HG02571 (cell line): ENCODE measurements around the gene PIBF1.

ENCODE experiments used
- ATAC-seq: cut with Tn5 transposase; IDR thresholded peaks from one replicate; pipeline ENCODE4 v1.9.1; 2021; ENCODE audit warnings: mild to moderate bottlenecking, moderate library complexity; ENCODE audit not compliant: unreplicated experiment

Gene PIBF1

DNA sequence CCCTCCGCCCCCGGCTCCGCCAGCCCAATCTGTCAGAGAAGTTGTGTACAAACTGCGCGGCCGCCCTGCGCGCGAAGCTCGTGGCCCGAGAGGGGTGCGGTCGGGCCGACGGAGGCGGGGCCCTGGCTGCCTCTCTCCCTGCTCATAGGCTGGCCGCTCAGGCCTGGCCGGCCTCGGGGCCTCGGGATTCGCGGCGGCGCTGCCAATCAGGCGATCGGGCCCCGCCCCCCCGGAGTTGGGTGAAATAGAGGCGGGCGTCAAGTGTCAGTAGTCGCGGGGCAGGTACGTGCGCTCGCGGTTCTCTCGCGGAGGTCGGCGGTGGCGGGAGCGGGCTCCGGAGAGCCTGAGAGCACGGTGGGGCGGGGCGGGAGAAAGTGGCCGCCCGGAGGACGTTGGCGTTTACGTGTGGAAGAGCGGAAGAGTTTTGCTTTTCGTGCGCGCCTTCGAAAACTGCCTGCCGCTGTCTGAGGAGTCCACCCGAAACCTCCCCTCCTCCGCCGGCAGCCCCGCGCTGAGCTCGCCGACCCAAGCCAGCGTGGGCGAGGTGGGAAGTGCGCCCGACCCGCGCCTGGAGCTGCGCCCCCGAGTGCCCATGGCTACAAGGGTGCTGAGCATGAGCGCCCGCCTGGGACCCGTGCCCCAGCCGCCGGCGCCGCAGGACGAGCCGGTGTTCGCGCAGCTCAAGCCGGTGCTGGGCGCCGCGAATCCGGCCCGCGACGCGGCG lies 277.0 kb downstream of the PIBF1 start, which contains the start of gene KLF5:
KLF5 (plus strand) TSS at position 270 of the 724 bp plus-strand sequence; CDS start at position 593, 323 bp downstream.
- peak; percentile 98 for ATAC-seq

- ATAC-seq = peak; percentile 38
Observed at GRCh38 chr13:73059460-73060250, 277.7 kb downstream of the PIBF1 start.

DNA sequence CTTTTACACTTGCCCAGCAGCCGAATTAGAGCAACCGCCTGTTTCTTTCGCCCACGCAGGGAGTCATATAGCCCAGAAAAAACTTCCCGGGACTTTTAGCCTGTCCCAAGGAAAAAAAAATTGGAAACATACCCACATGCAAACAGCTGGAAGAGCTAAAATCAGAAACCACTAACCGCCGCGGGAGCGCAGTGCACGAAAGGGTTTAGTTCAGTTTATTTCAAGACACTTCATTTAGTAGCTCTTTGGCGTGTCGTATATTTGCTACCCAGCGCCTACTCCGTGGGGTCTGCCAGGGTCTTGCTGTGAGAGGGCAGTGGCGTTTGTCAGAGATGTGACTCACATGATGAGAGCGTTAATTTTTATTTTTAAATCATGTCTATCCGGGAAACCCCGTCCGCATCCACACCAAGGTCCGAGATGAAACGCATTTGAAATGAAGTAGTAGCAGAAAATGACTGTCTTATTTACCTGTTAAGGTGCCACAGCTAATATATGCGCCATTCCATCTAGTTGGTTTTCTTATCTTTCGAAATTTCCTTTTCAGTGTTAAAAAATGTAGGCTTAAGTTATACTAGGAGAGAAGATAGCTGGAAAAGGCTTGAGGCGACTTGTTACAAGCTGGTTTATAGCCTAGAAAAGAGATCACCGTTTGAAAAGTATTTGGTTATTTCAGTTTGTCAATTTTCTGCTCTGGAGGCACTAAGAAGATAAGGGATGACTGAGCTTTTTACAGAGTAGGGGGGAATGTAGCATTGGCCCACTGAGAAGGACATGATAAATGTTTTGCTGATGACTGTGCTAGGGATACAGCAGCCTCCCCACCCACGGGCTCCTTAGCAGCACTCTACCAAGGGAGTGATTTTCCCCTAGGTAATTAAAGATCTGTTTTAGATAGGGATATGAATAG lies 278.6 kb downstream of the PIBF1 start:
- ATAC-seq = no peak

DNA sequence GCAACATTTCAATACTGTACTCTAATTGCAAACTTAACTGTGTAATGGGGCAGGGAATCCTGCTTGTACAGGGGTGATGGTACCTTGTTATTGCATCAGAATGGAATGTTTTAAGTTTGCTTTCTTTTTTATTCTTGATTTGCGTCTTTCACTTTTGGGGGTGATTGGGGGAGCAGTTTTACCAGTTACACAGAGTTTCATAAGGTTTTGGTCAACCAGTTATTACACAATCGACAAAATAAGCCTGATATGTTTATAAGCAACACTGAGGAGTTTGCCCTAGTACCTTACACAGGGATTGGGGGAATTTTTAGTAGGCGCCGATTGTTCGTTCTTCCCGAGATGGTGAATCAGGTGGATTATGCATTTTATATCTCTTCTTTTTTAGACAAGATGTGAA lies 279.5 kb downstream of the PIBF1 start:
- ATAC-seq = no peak

DNA sequence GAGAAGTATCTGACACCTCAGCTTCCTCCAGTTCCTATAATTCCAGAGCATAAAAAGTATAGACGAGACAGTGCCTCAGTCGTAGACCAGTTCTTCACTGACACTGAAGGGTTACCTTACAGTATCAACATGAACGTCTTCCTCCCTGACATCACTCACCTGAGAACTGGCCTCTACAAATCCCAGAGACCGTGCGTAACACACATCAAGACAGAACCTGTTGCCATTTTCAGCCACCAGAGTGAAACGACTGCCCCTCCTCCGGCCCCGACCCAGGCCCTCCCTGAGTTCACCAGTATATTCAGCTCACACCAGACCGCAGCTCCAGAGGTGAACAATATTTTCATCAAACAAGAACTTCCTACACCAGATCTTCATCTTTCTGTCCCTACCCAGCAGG lies 279.9 kb downstream of the PIBF1 start:
- no peak for ATAC-seq

DNA sequence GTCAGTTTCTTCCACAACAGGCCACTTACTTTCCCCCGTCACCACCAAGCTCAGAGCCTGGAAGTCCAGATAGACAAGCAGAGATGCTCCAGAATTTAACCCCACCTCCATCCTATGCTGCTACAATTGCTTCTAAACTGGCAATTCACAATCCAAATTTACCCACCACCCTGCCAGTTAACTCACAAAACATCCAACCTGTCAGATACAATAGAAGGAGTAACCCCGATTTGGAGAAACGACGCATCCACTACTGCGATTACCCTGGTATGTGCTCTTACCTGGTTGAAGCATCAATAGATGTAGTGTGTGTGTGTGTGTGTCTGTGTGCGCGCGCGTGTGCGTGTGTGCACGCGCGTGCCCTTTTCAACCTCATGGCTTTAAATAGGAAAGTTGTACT lies 280.5 kb downstream of the PIBF1 start:
- no peak for ATAC-seq

GRCh38 chr13:73063166-73063565 lies 281.2 kb downstream of the PIBF1 start:
- ATAC-seq = no peak

DNA sequence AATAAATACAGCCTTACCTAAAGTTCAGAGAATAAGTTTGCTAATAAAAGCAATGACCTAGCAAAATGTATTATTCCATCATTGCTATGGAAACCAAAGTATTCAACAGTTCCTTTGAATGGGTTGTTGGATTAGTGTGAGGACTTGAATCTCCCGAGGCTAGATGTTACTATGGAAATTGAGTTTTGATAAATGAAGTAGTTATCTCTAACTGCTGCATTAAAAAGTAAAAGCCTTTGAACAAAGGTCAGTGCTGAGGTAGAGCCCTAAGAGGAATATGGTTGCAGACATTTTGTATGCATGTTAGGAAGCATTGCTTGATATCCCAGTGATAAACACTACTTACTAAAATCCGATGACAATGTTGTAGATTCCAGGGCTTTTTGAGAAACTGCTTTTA lies 283.1 kb downstream of the PIBF1 start:
- ATAC-seq = no peak

DNA sequence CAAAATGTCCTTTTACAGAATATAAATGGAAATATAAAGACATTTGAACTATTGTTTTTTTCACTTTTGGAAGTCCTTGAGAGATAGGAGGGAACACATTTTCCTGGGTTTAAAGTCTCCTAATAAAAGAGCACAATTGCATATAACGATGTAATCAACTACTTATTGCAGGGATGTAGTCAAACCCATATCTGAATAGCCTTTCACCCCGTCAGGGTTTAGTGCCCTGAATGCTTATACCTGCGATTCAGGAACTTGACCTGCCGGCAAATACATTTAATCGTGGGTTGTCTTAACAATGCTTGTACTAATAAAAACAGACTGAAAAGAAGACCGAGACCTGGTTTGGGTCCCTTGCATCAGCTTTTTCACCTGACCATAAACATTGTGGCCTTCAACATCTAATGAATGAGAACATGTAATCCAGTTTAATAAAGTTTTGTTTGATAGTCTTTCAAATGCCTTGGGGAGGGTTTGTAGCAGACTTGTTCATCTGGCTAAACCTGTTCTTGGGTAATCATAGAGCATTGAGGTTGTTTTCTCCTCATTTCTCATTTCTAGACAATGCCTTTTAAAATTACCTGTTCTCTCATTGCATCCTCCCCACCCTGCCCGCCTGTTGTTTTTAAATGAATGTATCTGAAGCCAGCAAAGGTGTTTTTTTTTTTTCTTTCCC lies 283.9 kb downstream of the PIBF1 start:
- no peak for ATAC-seq
